HT-29 (cell line): ENCODE data around the gene RAPH1. TPM values are rescaled to one million over a fixed set of nuclear protein-coding genes. Genes with fewer than 3 reads are reported as not detected.

Experiments
- DNase-seq: peaks from one replicate; pipeline ENCODE4 v3.0.0-alpha.2; 2015; ENCODE audit warnings: low spot score
- total RNA-seq: library from RNA; depleted of rRNA; stranded (reverse); fragments of >200 nt; shearing (Covaris generic); gene quantifications from 2 replicates; pipeline ENCODE4 v1.2.3, GENCODE V29; 2014; rRNA removed

Gene RAPH1, protein sequence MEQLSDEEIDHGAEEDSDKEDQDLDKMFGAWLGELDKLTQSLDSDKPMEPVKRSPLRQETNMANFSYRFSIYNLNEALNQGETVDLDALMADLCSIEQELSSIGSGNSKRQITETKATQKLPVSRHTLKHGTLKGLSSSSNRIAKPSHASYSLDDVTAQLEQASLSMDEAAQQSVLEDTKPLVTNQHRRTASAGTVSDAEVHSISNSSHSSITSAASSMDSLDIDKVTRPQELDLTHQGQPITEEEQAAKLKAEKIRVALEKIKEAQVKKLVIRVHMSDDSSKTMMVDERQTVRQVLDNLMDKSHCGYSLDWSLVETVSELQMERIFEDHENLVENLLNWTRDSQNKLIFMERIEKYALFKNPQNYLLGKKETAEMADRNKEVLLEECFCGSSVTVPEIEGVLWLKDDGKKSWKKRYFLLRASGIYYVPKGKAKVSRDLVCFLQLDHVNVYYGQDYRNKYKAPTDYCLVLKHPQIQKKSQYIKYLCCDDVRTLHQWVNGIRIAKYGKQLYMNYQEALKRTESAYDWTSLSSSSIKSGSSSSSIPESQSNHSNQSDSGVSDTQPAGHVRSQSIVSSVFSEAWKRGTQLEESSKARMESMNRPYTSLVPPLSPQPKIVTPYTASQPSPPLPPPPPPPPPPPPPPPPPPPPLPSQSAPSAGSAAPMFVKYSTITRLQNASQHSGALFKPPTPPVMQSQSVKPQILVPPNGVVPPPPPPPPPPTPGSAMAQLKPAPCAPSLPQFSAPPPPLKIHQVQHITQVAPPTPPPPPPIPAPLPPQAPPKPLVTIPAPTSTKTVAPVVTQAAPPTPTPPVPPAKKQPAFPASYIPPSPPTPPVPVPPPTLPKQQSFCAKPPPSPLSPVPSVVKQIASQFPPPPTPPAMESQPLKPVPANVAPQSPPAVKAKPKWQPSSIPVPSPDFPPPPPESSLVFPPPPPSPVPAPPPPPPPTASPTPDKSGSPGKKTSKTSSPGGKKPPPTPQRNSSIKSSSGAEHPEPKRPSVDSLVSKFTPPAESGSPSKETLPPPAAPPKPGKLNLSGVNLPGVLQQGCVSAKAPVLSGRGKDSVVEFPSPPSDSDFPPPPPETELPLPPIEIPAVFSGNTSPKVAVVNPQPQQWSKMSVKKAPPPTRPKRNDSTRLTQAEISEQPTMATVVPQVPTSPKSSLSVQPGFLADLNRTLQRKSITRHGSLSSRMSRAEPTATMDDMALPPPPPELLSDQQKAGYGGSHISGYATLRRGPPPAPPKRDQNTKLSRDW
- 6.8 and 7.1 TPM in 2 replicates for total RNA-seq

DNA sequence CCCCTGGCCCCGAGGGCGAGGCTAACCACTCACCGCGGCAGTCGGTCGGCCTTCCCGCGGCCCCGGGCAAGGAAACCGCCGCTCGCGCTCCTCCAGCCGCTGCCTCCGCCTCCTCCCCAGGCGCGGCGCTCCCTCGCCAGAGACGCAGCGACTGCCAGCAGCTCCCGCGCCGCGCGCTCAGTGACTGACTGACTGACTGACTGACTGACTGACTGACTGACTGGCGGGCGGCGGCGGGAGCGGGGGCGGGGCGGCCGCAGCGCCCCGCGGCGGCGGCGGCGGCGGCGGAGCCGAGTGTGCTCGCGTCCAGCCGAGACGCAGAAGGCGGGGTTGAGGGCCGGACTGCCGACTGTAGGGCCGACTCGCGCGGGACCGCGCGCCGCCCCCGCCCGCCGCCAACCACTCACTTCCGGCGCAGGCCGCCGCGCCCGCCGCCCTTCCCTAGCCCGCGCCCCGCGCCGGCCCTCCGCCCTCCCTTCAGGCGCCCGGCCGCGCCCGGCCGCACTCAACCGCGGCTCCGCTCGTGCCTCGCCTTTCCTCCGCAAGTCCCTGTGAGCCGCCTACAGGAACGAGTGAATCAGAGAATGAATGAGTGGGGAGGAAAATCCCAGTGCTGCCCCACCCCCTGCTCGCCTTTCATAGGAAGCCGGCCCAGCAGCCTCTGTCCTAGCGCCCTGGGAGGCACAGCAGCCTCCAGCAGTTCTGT, at the start of gene RAPH1:
Gene RAPH1 (minus strand): TSS at position 224 of the 706 bp plus-strand sequence. CDS start 39,948 bp downstream, outside the sequence.
- peak; percentile 82 for DNase-seq

DNA sequence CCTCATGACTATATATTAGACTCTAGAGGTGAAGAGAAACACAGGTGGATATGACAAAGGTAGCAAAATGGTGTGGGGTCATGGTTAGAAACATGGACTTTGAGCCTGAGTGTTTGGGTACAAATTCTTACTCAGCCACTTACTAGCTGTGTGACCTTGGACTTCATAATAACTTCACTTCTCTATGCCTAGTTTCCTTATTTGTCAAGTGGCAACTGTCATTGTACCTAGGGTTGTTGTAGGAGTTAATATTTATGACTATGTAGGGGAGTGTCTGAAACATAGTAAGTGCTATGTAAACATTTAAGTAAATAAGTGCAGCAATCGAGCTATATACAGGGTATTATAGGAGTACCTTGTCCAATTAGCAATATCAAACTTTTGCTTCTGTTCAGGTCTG, 49.7 kb upstream of the RAPH1 start:
- DNase-seq: peak; percentile 29

DNA sequence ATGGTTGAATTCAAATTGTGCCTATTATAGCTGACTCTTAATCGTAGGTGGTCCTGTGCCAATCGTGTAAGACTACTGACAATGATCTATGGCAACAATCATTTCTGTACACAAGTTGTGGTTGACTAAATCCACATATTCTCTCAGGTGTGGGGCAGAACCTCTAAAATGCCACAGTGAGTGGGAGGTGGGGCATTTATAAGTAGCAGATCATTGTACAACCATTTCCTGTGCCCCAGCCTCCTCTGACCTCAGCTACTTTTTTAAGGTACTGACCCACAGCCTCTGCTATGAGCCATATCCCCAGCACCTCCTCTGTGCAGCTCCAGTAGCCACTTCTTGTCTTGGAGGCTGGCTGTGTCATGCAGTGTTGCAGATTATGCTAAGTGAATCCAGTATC, 48.6 kb upstream of the RAPH1 start:
- peak; percentile 12 for DNase-seq

DNA sequence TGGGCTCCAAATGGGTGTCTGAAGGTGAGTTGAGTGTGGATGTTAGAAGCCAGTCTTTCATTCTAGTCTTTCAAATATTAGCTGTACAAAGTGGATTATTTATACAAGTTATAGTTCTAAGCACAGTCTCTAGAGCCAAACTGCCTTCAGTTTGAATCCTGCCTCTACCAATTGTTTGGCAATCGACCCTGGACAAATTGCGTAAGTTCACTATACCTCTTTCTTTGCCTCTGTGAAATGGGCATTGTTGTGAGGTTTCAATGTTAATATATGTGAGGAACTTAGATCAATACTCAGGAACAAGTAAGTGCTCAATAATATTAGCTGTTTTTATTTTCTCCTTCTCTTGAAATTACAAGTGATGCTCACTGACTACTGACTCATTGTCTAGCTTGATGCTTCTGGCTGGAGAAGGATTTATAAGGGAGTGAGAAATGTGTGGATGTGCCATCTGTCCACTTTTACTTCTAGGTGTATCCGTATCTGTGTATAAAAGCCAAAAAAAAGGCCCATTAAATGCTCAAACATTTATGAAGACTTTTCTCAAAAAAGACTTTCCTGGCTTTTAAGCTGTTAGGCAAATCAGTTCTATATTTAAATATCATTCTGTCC, 48.1 kb upstream of the RAPH1 start:
- DNase-seq: no peak

DNA sequence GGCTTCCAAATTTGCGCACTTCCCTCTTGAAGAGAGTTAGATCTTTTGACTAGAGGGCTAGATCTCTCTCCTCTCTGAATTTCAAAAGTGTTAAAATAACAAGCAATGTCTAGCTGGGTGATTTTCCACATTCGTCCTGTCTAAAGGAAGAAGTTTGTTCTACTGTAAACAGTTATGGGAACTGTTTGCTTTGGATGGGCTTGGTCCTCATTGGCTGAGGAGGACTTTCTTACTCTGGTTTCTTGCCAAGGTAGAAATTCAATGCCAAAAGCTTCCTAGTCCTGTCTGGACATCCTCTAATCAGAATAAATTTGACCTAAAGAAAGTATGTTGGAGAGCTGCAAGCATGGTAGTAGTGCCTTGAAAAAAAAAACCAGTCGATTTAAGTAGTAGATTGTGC, 47.4 kb upstream of the RAPH1 start:
- DNase-seq: peak; percentile 15

DNA sequence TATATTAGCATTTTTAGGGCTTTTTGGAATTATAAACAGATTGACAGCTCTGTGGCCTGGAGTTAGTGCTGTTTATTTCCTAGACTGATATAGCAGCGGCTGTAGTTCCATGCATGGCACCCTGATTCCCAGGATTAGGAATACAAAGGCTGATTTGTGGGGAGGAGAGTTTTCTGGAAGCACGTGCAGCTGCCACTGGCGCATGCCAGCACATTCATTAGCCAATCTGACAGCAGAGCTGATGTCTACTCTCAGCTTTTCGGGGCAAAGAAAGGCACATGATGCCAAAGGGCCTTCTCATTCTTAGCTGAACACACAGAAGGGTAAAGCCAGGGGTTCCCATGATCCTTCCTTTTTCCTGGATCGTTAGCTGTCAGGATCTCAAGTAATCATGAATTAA, 45.7 kb upstream of the RAPH1 start:
- DNase-seq: no peak

DNA sequence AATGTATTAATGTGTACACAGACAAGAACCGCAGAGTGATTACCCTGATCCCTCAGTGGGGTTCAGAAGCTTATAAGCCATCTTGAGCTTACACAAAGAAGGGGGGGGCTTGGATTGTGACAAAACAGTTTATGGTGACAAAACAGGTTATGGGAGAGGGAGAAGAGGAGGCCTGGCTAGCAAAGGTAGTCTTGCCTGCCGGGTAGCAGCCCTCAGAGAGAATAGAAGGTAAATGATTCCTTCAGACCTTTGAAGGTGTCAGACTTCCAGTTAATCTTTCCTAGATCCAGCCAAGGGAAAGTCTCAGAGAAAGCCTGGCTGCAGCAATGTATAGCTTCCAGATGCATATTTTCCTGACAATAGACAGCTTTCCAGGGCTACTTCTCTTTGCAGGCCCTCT, 44.6 kb upstream of the RAPH1 start:
- DNase-seq: peak; percentile 69

DNA sequence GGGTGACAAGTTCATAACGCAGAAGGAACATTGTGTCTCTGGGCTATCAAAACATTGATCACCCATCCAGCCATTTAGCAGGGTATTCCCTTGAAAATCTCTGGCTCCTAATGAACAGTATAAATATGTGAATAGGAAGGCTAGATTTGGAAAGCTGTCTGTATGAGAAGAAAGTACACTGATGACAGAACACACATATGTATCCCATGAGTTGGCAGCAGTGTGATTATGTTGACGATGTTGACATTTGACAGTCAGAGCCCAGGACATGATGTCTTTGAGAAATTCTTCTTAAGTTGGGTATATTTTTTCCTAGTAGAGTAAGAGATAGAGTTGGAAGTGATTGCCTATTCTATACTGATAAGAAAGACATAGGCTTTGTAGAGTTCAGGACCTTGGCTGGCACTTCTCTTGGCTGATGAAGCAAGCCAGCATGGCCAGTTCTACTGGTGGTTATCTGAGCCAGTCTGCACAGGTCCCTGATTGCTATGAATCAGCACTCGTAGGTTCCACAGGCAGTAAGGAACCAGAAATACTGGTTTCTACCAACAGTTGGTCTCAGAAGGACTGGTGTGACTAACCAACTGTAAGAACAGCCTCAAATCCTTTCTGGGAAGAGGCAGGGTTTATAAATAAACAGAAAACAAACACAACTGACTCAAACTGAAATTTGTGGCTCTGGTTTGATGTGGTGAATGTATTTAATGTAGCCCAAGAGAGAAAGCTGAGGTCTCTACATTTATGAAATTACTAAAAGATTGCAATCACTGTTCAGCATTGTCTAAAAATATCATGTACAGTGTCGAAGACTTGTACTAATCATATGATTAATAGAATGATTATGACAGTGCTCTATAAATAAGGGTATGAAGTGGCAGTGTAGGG, 43.9 kb upstream of the RAPH1 start:
- peak; percentile 95 for DNase-seq

DNA sequence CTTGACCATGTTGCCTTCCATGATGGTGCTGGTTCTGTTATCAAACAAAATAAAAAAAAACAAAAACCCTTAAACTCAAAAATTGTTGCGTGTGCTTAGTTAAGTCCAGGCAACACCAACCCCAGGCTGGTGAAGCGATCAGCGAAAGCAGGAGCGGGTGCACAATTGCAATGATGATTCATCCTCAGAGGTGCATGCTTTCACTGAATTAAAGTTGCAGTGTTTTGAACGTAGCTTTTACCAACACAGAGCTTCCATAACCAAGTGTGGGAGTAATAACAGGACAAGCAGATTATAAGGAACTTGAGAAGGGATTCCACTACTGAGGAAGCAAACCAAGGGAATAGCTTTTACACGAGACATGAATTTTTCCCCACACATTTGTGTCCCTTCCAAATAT, 39.7 kb upstream of the RAPH1 start:
- DNase-seq: no peak

DNA sequence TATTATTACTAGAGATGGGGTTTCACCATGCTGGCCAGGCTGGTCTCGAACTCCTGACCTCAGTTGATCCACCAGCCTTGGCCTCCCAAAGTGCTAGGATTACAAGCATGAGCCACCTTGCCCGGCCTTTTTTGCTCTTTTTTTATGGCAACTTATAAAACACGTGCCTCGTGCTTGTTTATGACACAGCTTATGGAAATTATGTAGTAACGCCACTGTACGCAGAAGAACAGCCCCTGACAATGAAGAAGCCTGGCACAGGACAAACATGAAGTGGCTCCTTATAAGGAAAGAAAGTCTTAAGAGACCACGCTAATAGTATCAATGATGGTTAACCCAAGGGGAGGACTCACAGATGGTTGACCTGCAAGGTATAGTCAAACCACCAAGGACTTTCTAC, 37.2 kb upstream of the RAPH1 start:
- no peak for DNase-seq

DNA sequence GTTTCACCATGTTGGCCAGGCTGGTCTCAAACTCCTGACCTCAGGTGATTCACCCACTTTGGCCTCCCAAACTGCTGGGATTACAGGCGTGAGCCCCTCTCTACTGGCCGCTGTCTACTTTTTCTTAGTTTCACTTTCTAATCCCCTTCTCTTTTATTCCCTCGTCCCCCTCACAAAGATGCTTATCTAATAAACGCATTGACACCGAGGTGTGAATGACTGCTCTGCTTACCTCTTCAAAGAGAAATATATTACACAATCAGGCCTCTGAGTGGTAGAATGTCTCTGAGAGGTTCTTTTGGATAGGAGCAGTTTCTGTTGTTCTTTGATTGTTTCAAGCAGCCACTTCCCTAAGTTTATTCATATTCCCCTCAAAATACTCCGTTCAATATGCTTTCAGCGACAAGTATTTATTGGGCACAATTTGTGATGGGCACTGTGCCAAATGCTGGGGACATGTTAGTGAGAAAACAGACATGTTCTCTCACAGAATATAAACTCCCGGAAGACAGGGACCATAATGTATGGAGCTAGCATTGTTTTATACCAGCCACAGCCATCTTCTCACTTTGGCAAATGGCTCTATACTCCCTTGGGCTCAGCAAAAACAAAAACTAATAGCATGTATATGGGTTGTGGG, 34.7 kb upstream of the RAPH1 start:
- no peak for DNase-seq

DNA sequence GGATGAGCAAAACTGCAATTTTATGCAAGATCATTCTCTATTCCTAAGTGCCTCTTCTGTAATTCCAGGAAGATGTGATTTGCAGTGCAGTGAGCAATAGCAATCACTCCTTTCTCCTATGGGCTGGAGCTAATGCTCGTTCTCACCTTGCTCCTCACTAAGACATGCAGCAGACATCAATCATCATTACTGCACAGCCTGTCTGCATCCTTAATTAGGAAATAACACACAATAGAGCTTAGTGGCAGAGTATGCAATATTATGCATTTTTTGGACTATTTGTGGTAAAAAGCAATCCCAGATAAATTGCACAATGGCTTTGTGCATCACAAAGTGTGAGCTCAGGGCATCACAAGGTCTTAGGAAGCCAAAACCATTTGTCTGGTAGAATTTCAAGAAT, 32.6 kb upstream of the RAPH1 start:
- DNase-seq: no peak

DNA sequence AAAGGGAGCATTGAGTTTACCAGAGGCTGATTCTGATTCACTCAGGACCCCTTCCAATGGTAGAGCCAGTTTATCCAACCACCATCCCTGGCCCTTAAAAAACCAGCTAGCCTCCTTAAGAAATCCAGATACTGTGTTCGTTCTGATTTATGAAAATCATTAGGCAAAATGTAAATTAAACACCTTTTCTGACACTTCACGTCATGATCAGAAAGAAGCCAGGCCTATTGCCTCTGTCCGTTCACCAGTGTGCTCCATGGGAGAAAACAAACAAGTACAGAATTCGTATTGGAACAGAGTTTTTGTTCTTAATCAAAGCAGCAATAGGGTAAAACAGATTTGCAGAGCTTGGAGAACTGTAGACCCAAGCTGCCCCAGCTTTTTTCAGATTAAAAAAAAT, 31.1 kb upstream of the RAPH1 start:
- no peak for DNase-seq

DNA sequence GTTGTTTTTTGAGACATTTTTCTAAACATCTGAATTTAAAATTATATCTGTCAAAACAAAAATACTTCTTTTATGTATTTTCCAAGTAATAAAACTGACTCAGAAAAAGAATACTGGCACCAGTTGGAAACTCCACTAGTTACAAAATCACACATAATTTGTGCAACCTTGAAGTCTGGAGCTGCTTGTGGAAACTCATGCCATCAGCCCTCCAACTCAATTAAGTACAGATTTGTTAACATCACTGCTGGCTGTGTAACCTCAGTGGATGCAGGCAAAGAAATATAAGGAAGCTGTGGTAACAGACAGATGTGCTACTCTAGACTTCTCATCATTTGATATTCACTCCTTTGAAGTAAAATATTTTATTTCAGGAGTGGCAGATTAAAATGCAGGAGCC, 30.0 kb upstream of the RAPH1 start:
- DNase-seq: no peak

DNA sequence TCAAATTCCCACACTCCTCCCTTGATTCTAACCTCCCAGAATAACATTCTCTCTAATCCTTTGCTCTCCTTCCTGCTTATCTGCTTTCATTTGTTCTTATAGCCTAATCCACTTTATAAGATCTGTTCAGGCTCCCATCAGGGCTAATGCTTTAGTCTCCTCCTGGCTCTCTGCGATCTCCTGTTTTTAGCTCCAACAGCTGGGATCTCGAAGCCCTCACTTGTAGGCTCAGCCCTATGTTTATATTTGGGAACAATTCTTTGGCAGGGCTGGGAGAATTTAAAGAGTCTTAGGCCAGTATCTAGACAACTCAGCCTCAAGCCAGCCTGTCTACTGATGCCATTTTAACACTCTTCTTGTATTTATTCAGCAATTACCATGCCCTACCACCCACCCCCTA, 27.2 kb upstream of the RAPH1 start:
- no peak for DNase-seq

DNA sequence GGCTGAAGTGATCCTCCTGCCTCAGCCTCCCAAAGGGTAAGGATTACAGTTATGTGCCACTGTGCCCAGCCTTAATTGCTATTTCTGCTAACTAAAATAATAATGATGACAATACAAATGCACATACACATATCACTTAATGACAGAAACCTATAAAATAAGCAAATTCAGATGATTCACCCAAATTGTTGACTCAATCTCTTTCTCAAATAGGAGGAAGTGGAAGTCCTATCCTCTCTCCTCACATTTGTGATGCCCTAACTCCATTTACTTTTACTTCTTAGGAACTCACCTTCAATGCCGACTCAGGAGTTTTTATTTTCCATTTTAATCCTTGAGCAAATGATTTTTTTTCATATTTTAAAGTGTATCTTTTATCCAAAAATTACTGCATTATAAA, 24.5 kb upstream of the RAPH1 start:
- DNase-seq: no peak

DNA sequence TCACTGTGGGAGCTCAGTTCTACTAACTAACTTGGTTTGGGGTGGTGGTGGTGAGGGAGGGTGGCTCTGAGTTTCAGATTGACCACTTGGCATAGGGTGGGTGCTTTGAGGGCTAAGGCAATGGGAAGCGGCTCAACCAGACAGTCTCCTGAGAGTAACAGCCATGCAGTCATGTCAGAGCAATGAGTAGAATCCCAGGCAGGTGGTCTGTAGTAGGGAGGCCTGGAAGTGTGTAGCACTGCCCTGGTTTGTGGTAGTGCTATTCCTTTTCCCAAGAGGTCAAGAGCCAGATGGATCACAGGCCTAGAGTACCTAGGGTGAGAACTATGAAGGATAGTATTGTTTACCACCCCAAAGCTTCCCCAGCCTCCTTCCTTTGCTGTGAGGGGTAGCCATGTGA, 18.7 kb upstream of the RAPH1 start:
- no peak for DNase-seq

DNA sequence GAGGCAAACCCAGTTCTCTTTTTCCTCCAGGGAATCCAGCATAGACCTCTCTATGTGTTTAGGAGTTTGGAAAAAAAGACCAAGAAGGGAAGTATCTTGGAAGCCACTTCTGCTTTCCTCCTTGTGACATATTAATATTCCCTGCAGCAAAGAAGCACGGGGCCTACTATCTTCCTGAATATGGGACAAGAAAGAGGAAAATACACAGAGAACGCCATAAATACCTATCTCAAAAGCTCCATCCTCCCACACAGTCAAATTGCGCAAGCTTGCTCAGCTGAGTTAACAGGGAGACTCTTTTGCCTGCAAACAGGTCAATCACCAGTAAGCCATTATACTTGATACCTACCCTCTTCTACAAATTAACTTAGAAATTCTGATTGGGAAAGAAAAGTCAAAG, 16.7 kb upstream of the RAPH1 start:
- DNase-seq: no peak

DNA sequence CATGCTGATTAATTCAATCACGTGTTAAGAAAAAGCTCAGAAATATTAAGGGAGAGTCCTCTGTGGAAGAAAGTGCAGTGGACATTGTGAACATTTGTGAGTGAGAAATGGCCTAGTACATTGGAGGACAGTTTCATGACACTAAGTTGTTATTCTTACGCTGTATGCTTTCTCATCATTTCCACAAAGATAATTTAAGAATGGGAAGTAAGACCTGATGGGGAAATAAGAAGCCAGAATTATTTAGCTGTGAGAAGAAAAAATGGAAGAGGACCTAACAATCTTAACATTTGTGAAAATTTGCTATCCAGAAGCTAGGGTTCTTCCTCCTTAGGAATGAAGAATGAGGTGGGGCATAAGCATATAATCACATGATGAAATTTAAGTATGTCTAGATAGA, 15.2 kb upstream of the RAPH1 start:
- no peak for DNase-seq
